ENCODE data around the gene CDK9.

CDK9 gene

GRCh38 chr9:127825319-127826051, 39.7 kb downstream of the CDK9 start:
- DNase-seq (ENCODE audit: extremely low read depth, low read depth): no peak

GRCh38 chr9:127826253-127826913, 40.5 kb downstream of the CDK9 start:
- TF ChIP-seq CTCF (IDR thresholded peaks at IDR 0.05; ENCODE audit: low read depth, low read length): no peak
- no peak for DNase-seq (ENCODE audit: extremely low read depth, low read depth)

More at GRCh38 chr9:127825319-127826051, 39.7 kb downstream of the CDK9 start:
- TF ChIP-seq CTCF (IDR thresholded peaks at IDR 0.05; ENCODE audit: low read depth, low read length): peak; percentile 18

- no peak; the same call in 1 of the 2 replicates for TF ChIP-seq CTCF (IDR thresholded peaks at IDR 0.05; ENCODE audit: low read depth, low read length)
Measured at GRCh38 chr9:127828262-127829031, 42.6 kb downstream of the CDK9 start.

GRCh38 chr9:127829205-127829906, 43.5 kb downstream of the CDK9 start:
- no peak for DNase-seq (ENCODE audit: extremely low read depth, low read depth)
- TF ChIP-seq CTCF (IDR thresholded peaks at IDR 0.05; ENCODE audit: low read depth, low read length): no peak

More at GRCh38 chr9:127828262-127829031, 42.6 kb downstream of the CDK9 start:
- peak; percentile 29 for DNase-seq (ENCODE audit: extremely low read depth, low read depth)

GRCh38 chr9:127832248-127832647, 46.4 kb downstream of the CDK9 start:
- no peak for DNase-seq (ENCODE audit: extremely low read depth, low read depth)
- TF ChIP-seq CTCF (IDR thresholded peaks at IDR 0.05; ENCODE audit: low read depth, low read length): no peak

- DNase-seq (ENCODE audit: extremely low read depth, low read depth): no peak
- no peak for TF ChIP-seq CTCF (IDR thresholded peaks at IDR 0.05; ENCODE audit: low read depth, low read length)
Measured at GRCh38 chr9:127833555-127833954, 47.7 kb downstream of the CDK9 start.
